ENCODE data around the gene ALCAM.
"Not testable (repeated sequence)": the region's sequence is repeated elsewhere in the genome, so short reads cannot be mapped to it uniquely, and the experiment has no call there.

Gene ALCAM

DNA sequence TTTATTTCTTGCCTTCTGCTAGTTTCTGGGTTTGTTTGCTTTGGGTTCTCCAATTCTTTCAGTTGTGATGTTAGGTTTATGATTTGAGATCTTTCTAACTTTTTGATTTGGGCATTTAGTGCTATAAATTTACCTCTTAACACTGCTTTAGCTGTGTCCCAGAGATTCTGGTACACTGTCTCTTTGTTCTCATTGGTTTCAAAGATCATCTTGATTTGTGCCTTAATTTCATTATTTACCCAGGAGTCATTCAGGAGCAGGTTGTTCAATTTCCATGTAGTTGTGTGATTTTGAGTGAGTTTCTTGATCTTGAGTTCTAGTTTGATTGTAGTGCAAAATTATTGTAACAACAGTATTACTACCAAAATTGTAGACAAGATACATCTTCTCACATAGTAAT, 25.9 kb downstream of the ALCAM start:
- DNase-seq, result not testable (repeated sequence)

DNA sequence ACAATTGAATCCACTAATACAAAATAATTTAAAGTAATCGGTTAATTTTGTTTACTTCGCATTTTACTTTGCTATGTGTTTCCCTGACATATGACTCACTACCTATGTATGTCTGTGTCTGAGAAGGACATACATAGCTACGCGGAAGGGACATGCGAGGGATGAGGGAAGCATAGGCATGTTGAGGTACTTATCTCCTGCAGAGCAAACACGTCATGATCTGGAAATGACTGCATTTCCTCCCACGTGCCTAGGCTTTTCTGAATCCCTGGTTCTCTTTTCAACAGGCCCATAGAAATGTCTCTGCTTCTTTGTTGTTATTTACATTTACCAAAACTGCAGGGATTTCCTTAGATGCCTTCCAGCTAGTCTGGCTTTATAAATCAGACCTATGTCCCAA, 27.5 kb downstream of the ALCAM start:
- no peak for DNase-seq

DNA sequence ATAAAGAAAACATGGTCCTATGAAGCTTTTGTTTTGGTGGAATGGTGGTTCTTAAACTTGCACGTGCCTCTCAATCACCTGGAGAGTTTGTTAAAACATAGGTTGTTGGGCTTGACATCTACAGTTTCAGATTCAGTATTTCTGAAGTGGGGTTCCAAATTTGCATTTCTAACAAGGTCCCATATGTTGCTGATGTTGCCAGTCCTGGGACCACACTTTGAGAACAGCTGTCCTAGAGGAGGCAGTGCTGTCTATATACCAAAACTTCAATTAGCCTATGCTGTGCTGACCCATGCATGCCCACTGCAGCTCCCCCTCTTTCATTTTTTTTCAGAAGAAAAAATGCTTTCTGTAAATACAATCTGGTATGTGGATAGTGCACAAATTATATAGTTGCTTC, 31.3 kb downstream of the ALCAM start:
- DNase-seq, result no peak

DNA sequence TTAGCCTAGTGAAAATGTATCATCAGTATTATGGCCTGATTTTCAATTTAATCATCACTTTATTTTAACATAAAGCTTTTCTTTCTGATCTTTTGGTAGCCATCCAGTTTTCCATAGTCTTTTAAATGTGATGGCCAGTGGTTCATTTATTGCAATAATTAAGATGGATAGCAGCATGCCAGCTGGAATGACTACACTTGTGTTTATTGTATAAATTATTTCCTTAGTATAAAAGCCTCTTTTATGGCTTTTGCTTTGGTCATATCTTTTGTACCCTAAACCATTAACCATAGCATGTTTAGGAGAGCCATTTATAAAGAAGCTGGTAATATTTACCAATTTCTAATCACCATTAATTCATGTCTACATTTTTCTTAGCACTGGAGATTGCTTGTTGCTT, 31.7 kb downstream of the ALCAM start:
- DNase-seq, result no peak

DNA sequence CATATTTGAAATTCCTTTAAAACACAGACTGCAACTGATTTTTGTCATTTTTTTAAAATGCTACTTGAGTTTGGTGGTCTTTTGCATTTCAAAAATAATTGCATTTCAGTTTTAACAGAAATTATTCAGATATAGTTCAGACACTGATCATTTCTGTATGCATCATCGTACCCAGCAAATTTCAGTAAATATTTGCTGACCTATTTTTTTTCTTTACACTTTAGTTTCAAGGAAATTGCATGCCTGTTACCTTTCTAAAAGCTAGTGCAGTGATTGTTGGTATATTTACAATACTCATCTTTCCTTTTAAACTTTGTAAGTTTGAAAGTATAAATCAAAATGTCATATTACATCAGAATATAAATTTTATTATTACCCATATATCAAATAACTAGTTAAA, 32.4 kb downstream of the ALCAM start:
- DNase-seq, result no peak

DNA sequence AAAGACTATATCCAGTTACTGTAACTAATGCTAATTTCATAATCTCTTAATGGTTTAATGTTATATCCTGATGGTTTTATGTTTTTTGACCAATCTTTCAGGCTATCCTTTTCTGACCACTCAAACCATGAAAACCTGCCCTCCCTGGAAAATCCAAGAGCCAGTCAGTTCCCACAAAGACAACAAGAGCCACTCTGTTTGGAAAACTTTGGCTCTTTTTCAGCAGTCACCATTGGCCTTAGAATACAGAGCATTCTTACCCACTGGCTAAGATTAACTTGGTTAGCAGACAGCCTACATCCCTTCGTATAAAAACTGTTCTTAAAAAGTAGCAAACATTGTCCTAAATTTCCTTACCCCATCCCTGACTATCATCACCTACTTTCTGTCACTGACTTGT, 32.9 kb downstream of the ALCAM start:
- DNase-seq, result no peak

DNA sequence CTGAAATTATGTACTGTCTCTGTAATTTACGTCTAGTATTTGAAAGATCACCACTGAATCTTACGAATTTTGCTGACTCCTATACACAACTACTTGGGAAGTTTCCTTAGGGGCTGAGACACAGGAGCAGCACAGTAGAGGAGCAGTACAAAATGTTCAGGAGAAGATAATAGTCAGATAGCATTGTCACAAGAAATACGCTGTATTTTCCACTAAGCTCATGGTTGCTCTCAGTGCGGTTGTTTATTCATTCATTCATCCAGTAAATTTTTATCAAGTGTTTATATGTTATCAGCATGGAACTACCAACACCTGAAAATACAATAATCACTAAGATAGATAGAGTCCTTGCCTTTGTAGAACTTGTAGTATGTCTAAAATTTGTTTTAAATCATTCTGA, 34.5 kb downstream of the ALCAM start:
- DNase-seq, result no peak

DNA sequence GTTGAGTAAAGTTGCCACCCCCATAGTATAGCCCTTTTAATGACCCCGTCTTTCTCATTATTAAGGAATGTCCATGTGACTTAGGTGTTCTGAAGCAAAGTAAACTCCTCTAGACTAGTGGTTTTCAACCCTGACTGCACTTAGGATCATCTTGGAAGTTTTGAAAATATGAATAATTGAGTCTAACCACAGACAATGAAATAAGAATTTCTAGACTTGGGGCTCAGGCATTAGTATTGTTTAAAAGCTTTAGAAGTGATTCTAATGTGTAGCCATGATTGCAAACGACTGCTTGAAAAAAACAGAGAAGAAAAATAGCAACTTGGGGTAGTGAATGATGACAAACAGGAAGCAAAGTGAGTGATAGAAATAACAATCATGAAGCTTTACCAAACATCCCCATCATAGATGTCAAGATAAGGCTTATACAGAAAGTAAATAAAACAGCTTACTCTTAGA, 35.0 kb downstream of the ALCAM start:
- no peak for DNase-seq

DNA sequence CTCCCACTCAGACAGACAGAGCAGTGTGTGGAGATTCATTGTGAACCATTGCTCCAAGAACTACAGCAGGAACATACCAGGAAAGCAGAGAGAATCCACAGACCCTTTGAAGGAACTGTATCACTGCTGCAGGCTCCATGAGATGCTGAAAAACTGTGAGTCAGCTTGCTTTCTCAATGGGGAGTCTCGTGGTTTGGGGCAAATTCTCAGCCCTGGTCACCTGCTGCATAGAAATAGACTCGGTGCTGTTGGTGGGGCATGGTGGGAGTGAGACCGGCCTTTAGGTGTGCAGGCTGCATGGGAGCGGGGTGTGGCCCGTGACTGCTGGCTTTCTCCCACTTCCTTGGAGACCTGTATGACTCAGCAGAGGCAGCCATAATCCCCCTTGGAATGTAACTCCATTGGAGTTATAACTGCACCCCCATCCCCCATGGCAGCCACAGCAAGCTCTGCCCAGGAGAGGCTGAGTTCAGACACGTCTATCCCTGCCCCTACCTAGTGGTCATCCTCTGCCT, 35.6 kb downstream of the ALCAM start:
- DNase-seq, result no peak

DNA sequence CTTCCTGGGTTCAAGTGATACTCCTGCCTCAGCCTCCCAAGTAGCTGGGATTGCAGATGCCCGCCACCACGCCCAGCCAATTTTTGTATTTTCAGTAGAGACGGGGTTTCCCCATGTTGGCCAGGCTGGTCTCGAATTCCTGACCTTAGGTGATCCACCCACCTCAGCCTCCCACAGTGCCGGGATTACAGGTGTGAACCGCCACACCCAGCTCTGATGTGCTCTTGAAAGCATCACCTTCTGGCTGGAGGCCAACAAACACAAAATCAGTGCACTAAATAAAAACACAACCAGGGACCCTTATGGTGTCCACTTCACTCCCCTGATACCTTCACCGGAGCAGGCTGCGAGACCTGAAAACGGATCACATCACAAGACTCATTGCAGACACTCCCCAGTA, 36.3 kb downstream of the ALCAM start:
- DNase-seq, result not testable (repeated sequence)

DNA sequence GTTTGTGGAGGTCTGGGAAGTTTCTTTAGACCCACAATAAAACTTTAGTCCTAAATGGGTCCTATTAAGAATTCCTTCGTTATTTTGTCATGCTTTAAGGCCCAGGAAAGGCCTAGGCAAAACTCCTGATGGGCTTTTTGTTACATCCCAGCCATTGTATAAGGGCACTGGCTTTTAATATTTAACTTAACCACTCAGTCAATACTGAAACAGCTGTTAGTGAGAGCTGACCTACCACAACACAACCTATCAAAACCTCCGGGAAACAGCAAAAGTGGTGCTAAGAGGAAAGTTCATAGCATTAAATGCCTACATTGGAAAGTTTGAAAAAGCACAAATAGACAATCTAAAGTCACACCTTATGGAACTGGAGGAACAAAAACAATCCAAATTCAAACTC, 39.6 kb downstream of the ALCAM start:
- DNase-seq, result no peak

DNA sequence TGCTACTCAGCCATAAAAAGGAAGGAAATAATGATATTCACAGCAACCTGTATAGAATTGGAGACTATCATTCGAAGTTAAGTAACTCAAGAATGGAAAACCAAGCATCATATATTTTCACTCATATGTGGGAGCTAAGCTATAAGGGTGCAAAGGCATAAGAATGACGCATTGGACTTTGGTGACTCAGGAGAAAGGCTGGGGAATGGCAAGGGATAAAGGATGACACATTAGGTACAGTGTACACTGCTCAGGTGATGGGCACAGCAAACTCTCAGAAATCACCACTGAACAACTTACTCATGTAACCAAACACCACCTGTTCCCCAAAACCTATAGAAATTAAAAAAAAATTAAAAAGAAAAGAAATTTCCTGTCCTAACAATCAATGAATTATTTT, 42.7 kb downstream of the ALCAM start:
- no peak for DNase-seq

DNA sequence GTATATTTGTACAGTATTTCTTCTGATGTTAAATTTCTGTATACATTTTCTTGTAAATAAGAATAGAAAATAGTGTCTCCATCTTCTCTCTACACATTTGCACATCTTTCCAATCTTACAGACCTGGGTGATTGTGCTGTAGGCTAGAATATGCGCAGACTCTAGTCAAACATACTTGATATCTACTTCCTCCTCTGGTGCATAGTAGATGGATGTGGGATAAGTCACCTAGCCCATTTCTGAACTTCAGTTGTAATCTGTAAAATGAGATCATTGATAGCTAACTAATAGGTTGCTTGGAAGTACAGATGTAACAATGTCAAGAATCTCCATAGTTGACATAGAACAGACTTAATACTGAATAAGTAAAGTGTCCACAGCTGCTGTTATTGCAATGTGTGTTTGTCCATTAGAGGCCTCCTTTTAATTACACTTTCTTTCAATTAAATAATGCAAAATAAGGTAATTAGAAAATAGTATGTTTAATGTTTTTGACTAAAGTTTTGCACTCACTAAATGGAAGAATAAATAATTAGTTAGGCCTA, 46.7 kb downstream of the ALCAM start:
- DNase-seq, result no peak

DNA sequence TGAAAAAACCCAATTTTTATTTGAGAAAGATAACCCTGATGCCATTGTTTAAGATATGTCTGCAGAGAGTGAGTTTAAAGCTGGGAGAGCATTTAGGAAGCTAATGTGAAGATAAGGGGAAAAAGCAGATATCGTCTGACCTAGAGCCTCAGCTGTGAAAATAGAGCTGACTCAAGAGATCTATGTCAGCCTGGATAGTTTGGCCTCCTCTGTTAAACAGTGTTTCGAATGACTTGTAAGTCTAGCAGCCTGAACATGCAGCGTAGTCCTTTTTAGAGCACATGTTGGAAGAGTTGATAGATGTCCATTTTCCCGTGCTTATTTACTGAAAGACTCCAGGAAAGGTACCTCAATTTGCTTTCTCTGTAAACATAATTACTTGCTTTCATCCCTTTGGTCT, 48.1 kb downstream of the ALCAM start:
- DNase-seq, result no peak

DNA sequence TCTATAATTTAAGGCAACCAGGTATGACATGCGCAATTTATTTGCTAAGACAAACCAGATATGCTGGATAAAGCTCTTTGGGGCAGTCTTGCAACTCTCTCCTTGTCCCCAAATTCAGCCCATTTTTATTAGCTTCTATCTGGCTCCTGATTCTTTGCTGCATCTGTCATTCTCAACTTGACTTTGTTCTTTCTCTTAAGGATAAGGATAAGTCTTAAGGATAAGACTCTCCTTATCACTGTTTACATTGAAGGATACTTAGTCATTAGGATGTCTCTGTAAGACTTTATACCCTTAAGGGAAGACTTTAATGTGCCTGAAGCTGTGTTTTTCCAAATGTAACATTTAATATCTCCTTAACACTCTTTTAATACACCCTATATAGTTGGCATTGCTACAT, 49.2 kb downstream of the ALCAM start:
- DNase-seq, result no peak

DNA sequence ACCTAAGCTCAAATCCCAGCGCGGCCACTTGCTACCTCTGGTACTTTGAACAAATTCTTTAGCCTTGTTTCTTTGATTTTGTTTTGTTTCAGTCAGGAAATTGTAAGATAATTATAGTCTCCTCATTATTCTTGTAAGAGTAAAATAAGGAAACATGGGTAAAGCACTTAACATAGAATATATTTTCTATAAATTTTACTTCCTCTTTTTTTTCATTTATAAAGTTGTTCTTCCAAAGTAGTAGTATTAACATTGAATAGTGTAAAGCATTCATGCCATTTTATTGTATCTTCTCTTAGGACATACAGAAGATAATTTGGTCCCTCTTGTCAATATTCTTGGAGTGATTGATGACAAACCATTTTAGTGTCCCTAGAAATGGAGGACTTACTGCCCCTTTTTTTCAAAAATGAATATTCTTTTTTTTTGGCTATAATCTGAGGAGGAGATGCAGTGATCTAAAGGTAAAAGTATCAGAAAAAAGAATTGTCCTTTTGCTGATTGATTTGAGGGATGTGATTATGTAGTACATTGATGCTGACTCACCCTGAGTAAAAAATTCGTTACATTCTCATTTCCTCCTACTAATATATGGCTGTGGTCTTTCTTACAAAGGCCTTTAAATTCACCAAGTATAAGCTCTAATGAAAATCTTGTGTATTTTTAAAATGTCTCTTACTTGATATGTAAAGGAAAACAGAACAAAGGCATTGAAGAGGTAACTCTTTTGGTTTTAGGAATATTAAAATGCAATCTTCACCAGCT, 51.0 kb downstream of the ALCAM start:
- DNase-seq, result no peak

DNA sequence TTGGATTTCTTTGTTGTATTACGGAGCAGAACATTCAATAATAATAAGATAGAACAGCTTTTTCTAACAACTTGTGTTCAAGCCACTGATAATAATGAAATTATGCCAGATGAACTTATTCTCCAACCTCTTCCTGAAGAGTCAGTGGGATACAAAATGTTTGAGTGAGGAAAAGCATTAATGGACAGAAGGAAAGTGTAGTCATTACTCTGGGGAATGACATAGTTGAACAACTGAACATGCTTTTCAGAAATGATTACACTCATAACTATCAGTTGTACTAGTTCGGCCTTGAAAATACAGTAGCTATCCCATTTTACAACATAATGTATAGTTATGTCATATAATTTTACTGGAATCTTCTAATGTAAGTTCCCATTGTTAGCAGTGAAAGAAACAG, 55.9 kb downstream of the ALCAM start:
- no peak for DNase-seq

DNA sequence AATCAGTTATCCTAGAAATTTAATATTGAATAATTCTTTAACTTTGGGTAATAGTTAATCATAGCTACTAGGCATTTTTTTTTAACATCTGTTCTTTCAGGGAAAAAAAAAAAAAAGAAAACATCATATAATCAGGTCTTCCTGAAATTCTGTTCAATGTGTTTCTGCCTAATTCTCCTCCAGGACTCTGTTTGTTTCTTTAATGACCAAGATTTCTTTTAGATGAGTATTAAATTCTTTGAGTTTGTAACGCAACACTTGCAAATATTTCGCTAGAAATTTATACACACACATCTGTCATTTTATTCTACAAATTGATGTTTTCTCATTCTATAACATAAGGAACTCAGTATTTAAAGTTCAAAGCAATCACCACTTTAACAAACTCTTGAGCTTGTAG, 56.7 kb downstream of the ALCAM start:
- no peak for DNase-seq

DNA sequence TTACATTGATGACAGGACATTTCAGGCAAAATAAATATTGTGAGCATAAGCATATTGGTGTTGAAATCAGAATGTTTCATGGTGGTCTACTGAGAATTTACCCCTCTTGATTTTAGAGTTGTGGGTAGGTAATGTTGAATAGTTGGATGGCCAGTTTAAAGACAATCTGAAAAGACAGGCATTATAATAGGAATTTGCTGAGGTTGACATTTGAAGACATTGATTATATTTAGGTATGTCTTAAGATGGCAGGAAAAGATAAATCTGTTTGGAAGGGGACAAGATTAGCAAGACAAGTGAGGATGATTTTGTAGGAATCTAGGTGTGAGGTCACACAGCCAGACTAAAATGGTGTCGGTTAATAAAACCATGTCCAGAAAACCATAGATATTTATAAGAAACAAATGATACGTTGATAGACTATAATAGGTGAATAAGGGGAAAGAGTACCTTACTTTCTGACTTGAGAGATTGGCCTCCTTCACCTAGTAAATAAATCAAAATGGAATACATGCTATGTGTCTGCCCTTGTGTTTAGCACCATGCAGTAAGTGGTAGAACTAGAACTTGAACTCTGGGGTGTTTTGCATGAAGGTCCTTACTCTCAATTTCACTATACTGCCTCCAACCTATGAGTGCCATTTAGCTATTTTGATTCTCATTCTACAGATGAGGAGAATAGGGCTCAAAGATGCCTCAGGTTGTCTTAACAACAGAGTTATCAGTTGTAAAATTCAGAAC, 57.9 kb downstream of the ALCAM start:
- DNase-seq, result no peak

DNA sequence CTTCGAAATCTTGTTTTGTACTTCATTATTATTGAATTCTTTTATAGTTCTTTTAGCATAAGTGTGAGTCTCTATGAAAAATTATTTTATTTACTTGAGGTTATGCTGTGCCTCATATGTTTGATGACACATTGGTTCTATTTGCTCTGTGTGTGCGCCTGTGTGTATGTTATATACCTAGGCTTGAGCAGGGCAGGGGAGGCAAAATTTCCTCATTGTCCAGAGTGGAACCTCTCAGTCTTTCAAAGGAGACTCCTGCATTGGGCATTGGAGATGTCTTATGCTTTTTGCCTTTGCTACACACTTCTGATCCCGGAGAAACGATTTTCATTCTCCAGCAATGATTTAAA, 58.4 kb downstream of the ALCAM start:
- DNase-seq, result no peak

DNA sequence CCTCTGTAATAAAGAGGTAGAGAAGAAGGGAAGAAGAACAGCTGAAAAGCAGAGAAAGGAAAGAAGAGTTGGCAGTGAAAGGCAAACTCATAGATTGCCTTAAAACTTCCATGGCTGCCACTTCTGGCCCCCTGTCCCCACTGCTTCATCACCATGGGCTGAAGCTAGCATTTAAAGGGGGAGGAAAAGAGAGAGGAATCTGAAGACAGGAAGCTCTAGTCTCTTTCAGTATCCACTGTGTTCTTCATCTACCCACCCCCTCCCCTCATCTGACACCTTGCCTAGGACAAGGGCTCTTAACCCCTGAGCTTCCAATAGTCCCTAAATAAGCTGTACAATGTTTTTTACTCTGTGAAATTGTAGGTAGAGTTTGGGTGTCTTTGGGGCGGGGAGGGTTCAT, 60.6 kb downstream of the ALCAM start:
- DNase-seq, result no peak

DNA sequence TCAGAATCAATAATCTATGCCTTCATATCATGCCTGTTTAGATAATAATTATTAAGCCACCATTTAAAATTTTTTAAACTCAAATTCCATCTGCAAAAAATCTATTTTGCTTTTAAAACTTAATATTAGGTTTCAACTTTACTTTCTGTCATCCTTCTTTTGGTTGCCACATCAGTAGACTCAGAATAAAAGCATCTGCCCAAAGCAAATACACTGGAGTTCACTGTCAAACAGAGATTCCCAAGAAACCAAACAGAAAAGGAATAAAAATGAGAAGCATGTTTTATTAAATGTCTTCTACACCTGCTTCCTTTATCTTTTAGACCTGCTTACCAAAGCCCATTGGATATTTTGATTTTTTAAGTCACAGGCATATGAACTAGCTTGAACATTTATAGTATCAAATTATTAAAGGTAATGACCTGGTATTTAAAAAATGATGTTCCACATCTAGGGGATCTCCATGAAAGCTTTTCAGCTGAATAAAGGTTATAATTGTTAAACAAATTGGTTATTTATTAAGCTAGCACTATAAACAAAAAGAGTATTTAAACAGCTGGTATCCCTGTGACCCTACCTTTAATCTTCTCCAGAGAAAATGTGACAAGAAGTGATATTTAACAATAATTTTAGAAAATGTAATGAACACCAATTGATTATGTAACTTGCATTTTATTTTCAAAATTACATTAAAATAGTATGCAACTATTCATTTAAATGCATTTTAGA, 62.5 kb downstream of the ALCAM start:
- DNase-seq, result no peak

DNA sequence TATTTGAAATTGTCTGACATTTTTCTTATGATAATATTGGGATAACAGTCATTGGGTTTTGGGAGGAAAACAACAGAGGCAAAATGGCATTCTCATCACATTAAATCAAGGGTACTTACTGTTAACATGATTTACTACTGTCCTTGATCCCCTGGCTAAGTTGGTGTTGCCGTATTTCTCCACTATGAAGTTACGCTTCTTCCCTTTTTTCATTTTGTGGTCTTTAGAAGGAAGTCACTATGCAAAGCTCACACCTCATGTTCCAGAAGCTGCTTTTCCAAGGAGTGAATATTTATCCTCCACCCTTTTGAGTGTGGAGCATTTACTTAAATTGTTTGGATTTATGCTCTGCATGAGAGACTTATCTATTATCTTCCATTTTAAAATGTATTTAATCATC, 63.7 kb downstream of the ALCAM start:
- DNase-seq, result no peak

DNA sequence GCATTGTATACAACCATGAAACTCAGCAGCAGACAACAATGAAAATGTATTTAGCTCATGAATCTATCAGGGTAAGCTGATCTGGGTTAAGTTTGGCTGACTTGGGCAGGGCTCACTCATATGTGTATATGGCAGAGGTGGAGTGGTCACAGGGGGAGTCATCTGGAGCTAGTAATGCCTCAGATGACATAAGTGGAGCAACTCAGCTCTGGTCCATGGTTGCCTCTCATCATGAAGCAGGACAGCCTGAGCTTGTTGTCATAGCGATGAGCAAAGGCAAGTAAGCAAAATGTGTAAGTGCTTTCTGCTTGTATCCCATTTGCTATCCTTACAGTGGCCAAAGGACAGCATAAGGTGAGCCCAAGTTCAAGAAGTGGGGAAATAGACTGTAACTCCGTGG, 64.5 kb downstream of the ALCAM start:
- no peak for DNase-seq

All from activated T-cell treated with anti-CD3 and anti-CD28 coated beads, Interleukin-2, amount 50 U/mL, for 1 hour (primary cell).